Neural progenitor cell (in vitro differentiated cells): ENCODE data around the gene CPXM2.

Experiments used
- EZH2 ChIP-seq: fragments of 200-600 bp; sonication (generic); IDR thresholded peaks from 2 replicates; pipeline ENCODE4 v1.6.1; 2017; ENCODE audit warnings: antibody characterized with exemption, mild to moderate bottlenecking, moderate library complexity
- TF ChIP-seq, protein P1 (sequence below): fragments of 200-600 bp; sonication (generic); IDR thresholded peaks from 2 replicates; pipeline ENCODE4 v1.5.1; 2017; ENCODE audit warnings: antibody characterized with exemption, mild to moderate bottlenecking

DNA sequence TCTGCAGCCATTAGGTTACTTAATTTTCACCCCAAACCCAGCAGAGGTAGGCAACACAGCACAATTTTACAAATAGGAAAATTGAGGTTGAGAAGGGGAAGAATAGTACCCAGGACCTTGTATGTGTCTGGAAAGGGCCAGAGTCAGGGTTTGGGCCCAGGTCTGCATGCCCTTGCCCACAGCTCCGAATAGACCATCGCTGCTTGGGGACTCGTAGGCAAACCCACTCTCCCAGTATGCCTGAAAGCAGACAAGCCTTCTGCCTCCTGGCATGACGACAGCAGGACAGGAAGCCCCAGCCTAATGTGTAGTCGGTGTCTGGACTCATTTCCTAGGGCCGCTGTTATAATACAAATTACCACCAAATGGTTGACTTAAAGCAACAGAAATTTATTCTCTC, 133.8 kb downstream of the CPXM2 start:
- TF ChIP-seq, protein P1, sequence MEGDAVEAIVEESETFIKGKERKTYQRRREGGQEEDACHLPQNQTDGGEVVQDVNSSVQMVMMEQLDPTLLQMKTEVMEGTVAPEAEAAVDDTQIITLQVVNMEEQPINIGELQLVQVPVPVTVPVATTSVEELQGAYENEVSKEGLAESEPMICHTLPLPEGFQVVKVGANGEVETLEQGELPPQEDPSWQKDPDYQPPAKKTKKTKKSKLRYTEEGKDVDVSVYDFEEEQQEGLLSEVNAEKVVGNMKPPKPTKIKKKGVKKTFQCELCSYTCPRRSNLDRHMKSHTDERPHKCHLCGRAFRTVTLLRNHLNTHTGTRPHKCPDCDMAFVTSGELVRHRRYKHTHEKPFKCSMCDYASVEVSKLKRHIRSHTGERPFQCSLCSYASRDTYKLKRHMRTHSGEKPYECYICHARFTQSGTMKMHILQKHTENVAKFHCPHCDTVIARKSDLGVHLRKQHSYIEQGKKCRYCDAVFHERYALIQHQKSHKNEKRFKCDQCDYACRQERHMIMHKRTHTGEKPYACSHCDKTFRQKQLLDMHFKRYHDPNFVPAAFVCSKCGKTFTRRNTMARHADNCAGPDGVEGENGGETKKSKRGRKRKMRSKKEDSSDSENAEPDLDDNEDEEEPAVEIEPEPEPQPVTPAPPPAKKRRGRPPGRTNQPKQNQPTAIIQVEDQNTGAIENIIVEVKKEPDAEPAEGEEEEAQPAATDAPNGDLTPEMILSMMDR = no peak
- no peak for TF ChIP-seq EZH2
